GM19463 (cell line): ENCODE measurements around the gene FOXK1.

ENCODE experiments used
- ATAC-seq: cut with Tn5 transposase; IDR thresholded peaks from one replicate; pipeline ENCODE4 v1.9.1; 2021; ENCODE audit warnings: mild to moderate bottlenecking, moderate library complexity; ENCODE audit not compliant: unreplicated experiment

FOXK1 gene

GRCh38 chr7:4694305-4694704 is 12.2 kb downstream of the FOXK1 start:
- no peak for ATAC-seq

- ATAC-seq: no peak
These were observed 16.7 kb downstream of the FOXK1 start for GRCh38 chr7:4698707-4699275.

- ATAC-seq: no peak
These were observed 17.7 kb downstream of the FOXK1 start for GRCh38 chr7:4699841-4700240.

- ATAC-seq: no peak
These were observed 18.6 kb downstream of the FOXK1 start for GRCh38 chr7:4700577-4701235.

GRCh38 chr7:4702961-4703512 is 20.9 kb downstream of the FOXK1 start:
- no peak for ATAC-seq

- no peak for ATAC-seq
These were observed 21.4 kb downstream of the FOXK1 start for GRCh38 chr7:4703532-4703931.

- no peak for ATAC-seq
These were observed 24.5 kb downstream of the FOXK1 start for GRCh38 chr7:4706384-4707216.

- no peak for ATAC-seq
These were observed 25.2 kb downstream of the FOXK1 start for GRCh38 chr7:4707217-4707741.

GRCh38 chr7:4707980-4708411 is 25.9 kb downstream of the FOXK1 start:
- ATAC-seq: no peak

GRCh38 chr7:4709187-4709586 is 27.1 kb downstream of the FOXK1 start:
- ATAC-seq: no peak

- ATAC-seq: no peak
These were observed 29.0 kb downstream of the FOXK1 start for GRCh38 chr7:4711093-4711492.

GRCh38 chr7:4711634-4712033 is 29.5 kb downstream of the FOXK1 start:
- ATAC-seq: no peak

- ATAC-seq: no peak
These were observed 30.4 kb downstream of the FOXK1 start for GRCh38 chr7:4712281-4713182.

GRCh38 chr7:4713183-4713784 is 31.2 kb downstream of the FOXK1 start:
- no peak for ATAC-seq

GRCh38 chr7:4714161-4714700 is 32.1 kb downstream of the FOXK1 start:
- ATAC-seq: no peak

GRCh38 chr7:4714767-4715409 is 32.8 kb downstream of the FOXK1 start:
- no peak for ATAC-seq

- no peak for ATAC-seq
These were observed 33.3 kb downstream of the FOXK1 start for GRCh38 chr7:4715410-4715776.

- no peak for ATAC-seq
These were observed 35.1 kb downstream of the FOXK1 start for GRCh38 chr7:4716946-4717795.
